ENCODE results near the gene QRFPR.
"Not testable (repeated sequence)": the region's sequence is repeated elsewhere in the genome, so short reads cannot be mapped to it uniquely, and the experiment has no call there.

The QRFPR gene

GRCh38 chr4:121324331-121324730 lies 56.5 kb downstream of the QRFPR start:
- no peaks in the 10 kb centered on the region for H3K9me3 ChIP-seq
- intact Hi-C loops (cut with DNase I; ENCODE audit: low total_unique reads) = loop anchor here (1.0 kb wide), 1 partner anchor 21 kb away; no protein-coding TSS in a partner anchor
- TF ChIP-seq CTCF (IDR thresholded peaks at IDR 0.05) = no peak
- no peaks in the 10 kb centered on the region for H3K36me3 ChIP-seq
- H3K27ac ChIP-seq = no peak overlapping the region
- H3K4me3 ChIP-seq = no peak overlapping the region
- H3K27me3 ChIP-seq = no peaks in the 10 kb centered on the region
- H3K4me1 ChIP-seq = no peaks in the 10 kb centered on the region
- no peak for DNase-seq

- Histone ChIP-seq H3K36me3 (no peaks in the 10 kb centered on the region), H3K27ac (no peak overlapping the region), H3K27me3 (no peaks in the 10 kb centered on the region), H3K9me3 (no peaks in the 10 kb centered on the region), H3K4me3 (no peak overlapping the region), H3K4me1 (no peaks in the 10 kb centered on the region)
- DNase-seq = no peak
- intact Hi-C loops (cut with DNase I; ENCODE audit: low total_unique reads) = no loop called here
- no peak for TF ChIP-seq CTCF (IDR thresholded peaks at IDR 0.05)
These were observed 59.4 kb downstream of the QRFPR start for GRCh38 chr4:121321466-121321865.

GRCh38 chr4:121316091-121316490 lies 64.7 kb downstream of the QRFPR start:
- Histone ChIP-seq H3K4me1 (no peaks in the 10 kb centered on the region), H3K4me3 (no peak overlapping the region), H3K9me3 (no peaks in the 10 kb centered on the region), H3K27ac (no peak overlapping the region), H3K27me3 (no peaks in the 10 kb centered on the region), H3K36me3 (no peaks in the 10 kb centered on the region)
- DNase-seq = no peak
- intact Hi-C loops (cut with DNase I; ENCODE audit: low total_unique reads) = no loop called here
- no peak for TF ChIP-seq CTCF (IDR thresholded peaks at IDR 0.05)

GRCh38 chr4:121313430-121313829 lies 67.4 kb downstream of the QRFPR start:
- H3K36me3 ChIP-seq; H3K27ac ChIP-seq; intact Hi-C loops (cut with DNase I; ENCODE audit: low total_unique reads); H3K4me1 ChIP-seq; H3K27me3 ChIP-seq; H3K9me3 ChIP-seq; H3K4me3 ChIP-seq; DNase-seq: not testable (repeated sequence)

- no peak overlapping the region for H3K27ac ChIP-seq
- intact Hi-C loops (cut with DNase I; ENCODE audit: low total_unique reads) = no loop called here
- DNase-seq = no peak
- no peaks in the 10 kb centered on the region for H3K27me3 ChIP-seq
- no peak for TF ChIP-seq CTCF (IDR thresholded peaks at IDR 0.05)
- H3K9me3 ChIP-seq = no peaks in the 10 kb centered on the region
- no peaks in the 10 kb centered on the region for H3K4me1 ChIP-seq
- H3K4me3 ChIP-seq = no peak overlapping the region
- H3K36me3 ChIP-seq = no peaks in the 10 kb centered on the region
These were observed 72.0 kb downstream of the QRFPR start for GRCh38 chr4:121308828-121309227.

- TF ChIP-seq CTCF (IDR thresholded peaks at IDR 0.05) = no peak
- Histone ChIP-seq H3K4me1 (no peaks in the 10 kb centered on the region), H3K27me3 (no peaks in the 10 kb centered on the region), H3K27ac (no peak overlapping the region), H3K9me3 (no peaks in the 10 kb centered on the region), H3K36me3 (no peaks in the 10 kb centered on the region), H3K4me3 (no peak overlapping the region)
- DNase-seq = no peak
- intact Hi-C loops (cut with DNase I; ENCODE audit: low total_unique reads) = no loop called here
These were observed 72.5 kb downstream of the QRFPR start for GRCh38 chr4:121308328-121308663.

Data from tibial artery (tissue), 4 donors.